Skeletal muscle tissue (tissue), 4 donors: ENCODE data around the gene SKIDA1. TPM values are rescaled to one million over a fixed set of nuclear protein-coding genes. Genes with fewer than 3 reads are reported as not detected.

Experiments used
- H3K27ac ChIP-seq: one replicate; pipeline ENCODE4 v1.7.0; 2013; ENCODE audit warnings: mild to moderate bottlenecking, low read depth, low read length, inconsistent platforms
- H3K27me3 ChIP-seq, 3 donors: one replicate each; pipeline ENCODE4 v1.7.0; 2013; ENCODE audit warnings: low read length in 3 of 3; ENCODE audit not compliant: control insufficient read depth in 3 of 3, insufficient read depth in 3 of 3
- H3K36me3 ChIP-seq, 3 donors: one replicate each; pipeline ENCODE4 v1.7.0; 2013; ENCODE audit warnings: low read length in 3 of 3; ENCODE audit not compliant: control insufficient read depth in 3 of 3, insufficient read depth in 3 of 3
- H3K4me1 ChIP-seq, 3 donors: one replicate each; pipeline ENCODE4 v1.7.0; 2013; ENCODE audit warnings: low read length in 3 of 3, mild to moderate bottlenecking in 3 of 3; ENCODE audit not compliant: control insufficient read depth in 3 of 3, insufficient read depth in 3 of 3
- H3K4me3 ChIP-seq, 3 donors: one replicate each; pipeline ENCODE4 v1.7.0; 2013; ENCODE audit warnings: low read length in 3 of 3
- H3K9ac ChIP-seq, 3 donors: one replicate each; pipeline ENCODE4 v1.7.0; 2013; ENCODE audit warnings: low read length in 3 of 3, mild to moderate bottlenecking in 3 of 3, moderate library complexity in 2 of 3, low read depth in 1 of 3
- H3K9me3 ChIP-seq, 3 donors: one replicate each; pipeline ENCODE4 v1.7.0; 2013; ENCODE audit warnings: low read length in 3 of 3; ENCODE audit not compliant: control insufficient read depth in 3 of 3
- total RNA-seq: library from RNA; depleted of rRNA; stranded (reverse); fragments of >200 nt; gene quantifications from one replicate; pipeline ENCODE4 v1.2.3, GENCODE V29; 2014
- donor health status: Osteomylitis.

The SKIDA1 gene
- total RNA-seq, 1 donor from 2014 or later: 2.1 TPM

DNA sequence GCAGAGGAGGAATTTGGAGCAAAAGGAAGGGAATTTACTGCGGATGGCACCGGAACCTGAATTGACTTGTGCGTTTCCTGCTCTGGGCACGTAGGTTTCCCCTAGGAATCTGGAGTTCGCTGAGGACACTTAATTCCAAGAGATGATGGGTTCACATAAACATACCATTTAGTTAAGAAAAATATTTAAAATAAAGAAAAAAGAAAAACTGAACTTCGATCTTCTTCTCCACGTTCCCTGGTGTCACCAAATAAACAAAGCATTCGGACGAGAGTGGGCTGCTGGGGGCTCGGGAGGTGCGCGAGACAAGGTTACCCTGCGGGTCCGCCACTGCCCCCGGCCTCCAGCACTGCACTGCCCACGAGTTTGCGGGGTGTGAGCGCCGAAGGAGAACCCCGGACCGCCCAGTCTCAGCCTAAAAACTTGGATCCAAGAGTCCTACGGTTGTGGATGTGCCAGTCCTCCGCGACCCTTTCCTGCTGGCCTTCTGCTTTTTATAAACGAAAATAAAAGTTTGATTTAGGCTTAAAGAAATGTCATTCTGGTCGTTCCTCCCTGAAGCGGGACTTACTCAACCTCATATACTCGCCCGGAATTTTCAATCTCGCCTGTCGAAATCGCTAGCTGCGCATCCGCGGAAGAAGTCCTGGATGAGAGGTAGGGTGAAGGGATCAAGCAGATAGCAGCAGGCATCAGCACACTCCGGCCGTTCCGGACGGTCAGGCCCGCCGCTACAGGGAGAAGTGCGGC, 30.3 kb downstream of the SKIDA1 start:
- no peaks in the 10 kb centered on the region for H3K9me3 ChIP-seq
- H3K9ac ChIP-seq: peak overlapping the region; percentile 63 to 74 (median 72)
- H3K27me3 ChIP-seq: peaks cover 4 to 37% (median 6%) of the 10 kb centered on the region in 3 donors
- H3K36me3 ChIP-seq: no peaks in the 10 kb centered on the region
- H3K4me3 ChIP-seq: peak overlapping the region; percentile 85 to 92 (median 90)
- H3K27ac ChIP-seq: peak overlapping the region; percentile 18
- peaks cover 16 to 31% (median 19%) of the 10 kb centered on the region in 3 donors for H3K4me1 ChIP-seq

DNA sequence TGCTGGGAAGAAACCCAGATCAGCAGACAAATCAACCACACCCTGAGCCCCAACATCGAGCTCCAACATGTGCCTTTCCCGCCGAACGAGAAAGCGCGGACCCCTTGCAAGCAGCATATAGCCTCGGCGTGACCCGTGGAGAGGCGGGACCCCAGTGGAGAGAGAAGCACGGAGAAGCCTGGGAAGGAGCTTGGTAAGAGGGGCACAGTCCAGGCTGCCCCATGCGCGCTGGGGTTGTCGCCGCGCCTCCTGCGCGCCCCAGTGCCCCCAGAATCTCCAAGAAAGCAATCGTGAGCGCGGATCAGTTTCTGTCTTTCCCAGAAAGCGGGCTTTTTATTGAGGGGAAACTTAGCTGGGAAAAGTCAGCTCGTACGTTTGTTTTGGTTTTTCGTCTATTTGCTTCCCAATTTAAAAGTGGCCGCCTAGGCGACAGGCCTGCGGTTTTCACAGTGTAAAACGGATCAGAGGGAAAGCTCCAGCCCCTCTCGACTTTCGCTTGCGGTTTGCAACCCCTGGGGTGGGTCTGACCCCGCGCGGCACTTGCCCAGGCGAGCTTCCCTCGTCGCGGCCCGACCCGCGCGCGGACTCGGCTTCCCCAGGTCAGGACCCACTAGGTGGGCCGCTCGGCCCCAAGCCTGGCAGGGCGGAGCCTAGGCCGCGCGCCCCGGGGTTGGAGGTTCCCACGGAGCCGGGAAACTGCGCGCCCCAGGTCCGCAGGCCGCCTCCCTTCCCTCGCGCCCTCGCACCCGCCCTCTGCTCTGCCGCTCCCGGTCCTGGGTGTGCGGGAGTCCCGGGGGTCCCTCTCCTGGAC, 31.1 kb downstream of the SKIDA1 start:
- Histone ChIP-seq H3K9me3 (no peaks in the 10 kb centered on the region), H3K36me3 (no peaks in the 10 kb centered on the region), H3K27me3 (peaks cover 0 to 30% (median 0%) of the 10 kb centered on the region in 3 donors), H3K4me3 (peak overlapping the region; percentile 85 to 92 (median 90)), H3K9ac (peak overlapping the region; percentile 63 to 74 (median 72)), H3K4me1 (peaks cover 16 to 28% (median 19%) of the 10 kb centered on the region in 3 donors), H3K27ac (no peak overlapping the region)

DNA sequence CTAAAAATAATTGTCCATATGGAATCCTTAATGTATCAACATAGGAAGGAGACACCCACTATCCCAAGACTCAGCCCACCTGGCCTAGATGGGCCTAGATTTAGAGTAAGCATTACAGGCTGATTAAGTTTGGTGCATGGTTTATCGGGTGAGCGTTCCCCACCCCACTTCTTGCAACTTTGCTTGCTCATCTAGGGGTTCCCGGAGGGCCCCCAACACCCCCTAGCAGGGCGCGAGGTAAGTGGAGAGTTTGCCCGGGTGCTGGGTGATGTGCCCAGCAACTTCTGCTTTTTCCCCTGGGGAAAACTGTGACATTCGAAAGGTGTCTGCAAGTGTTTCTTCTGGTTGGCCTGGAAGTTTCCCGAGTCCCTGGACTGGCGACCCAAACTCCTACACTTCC, 31.7 kb downstream of the SKIDA1 start:
- peak overlapping the region in 2 of 3 donors; percentile 63 to 74 for H3K9ac ChIP-seq
- peak overlapping the region in 2 of 3 donors; percentile 66 to 90 for H3K4me3 ChIP-seq
- H3K27ac ChIP-seq: no peak overlapping the region
- H3K9me3 ChIP-seq: no peaks in the 10 kb centered on the region
- no peaks in the 10 kb centered on the region for H3K36me3 ChIP-seq
- H3K27me3 ChIP-seq: peaks cover 0 to 24% (median 0%) of the 10 kb centered on the region in 3 donors
- peaks cover 16 to 28% (median 19%) of the 10 kb centered on the region in 3 donors for H3K4me1 ChIP-seq

DNA sequence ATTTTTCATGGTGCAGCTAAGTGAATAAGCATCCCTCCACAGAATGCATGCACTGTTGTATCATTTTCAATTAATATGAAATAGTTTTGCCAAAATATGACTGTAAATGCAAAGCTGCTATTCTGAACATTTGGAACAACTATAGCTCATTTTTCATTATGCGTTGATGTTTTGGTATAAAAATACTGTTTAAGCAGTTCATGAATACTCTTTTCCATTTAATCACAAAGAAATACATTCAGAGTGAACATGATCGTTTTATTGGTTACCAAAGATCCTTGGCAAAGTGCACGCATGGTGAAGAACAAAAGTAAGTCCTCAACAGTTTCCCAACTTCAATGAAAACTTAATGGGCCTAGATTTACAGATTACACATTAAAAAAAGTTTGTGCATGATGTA, 33.1 kb downstream of the SKIDA1 start:
- Histone ChIP-seq H3K27ac (no peak overlapping the region), H3K9me3 (no peaks in the 10 kb centered on the region), H3K27me3 (peaks cover 0 to 23% (median 0%) of the 10 kb centered on the region in 3 donors), H3K4me3 (no peak overlapping the region), H3K4me1 (peaks cover 15 to 30% (median 19%) of the 10 kb centered on the region in 3 donors), H3K9ac (no peak overlapping the region), H3K36me3 (no peaks in the 10 kb centered on the region)

DNA sequence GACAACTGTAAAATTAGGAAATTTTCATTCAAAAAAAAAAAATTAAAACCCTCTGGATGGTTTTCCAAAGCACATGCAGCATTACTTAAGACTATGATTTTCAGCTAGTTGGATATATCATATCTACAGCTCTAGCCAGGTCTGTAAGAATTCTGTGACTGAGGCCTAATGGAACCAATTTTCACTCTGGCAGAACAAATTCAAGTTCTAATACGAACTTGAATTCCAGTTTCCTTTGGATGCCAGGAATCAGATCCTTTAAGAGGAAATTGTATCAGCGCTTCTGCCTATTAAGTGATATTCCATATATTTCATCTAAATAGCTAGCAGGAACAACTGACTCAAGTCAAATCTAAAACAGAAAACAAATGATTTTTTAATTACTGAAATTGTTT, 34.8 kb downstream of the SKIDA1 start:
- Histone ChIP-seq H3K27me3 (peaks cover 0 to 15% (median 0%) of the 10 kb centered on the region in 3 donors), H3K27ac (no peak overlapping the region), H3K4me3 (no peak overlapping the region), H3K9ac (no peak overlapping the region), H3K4me1 (peaks cover 9 to 13% (median 11%) of the 10 kb centered on the region in 3 donors), H3K9me3 (no peaks in the 10 kb centered on the region), H3K36me3 (no peaks in the 10 kb centered on the region)

DNA sequence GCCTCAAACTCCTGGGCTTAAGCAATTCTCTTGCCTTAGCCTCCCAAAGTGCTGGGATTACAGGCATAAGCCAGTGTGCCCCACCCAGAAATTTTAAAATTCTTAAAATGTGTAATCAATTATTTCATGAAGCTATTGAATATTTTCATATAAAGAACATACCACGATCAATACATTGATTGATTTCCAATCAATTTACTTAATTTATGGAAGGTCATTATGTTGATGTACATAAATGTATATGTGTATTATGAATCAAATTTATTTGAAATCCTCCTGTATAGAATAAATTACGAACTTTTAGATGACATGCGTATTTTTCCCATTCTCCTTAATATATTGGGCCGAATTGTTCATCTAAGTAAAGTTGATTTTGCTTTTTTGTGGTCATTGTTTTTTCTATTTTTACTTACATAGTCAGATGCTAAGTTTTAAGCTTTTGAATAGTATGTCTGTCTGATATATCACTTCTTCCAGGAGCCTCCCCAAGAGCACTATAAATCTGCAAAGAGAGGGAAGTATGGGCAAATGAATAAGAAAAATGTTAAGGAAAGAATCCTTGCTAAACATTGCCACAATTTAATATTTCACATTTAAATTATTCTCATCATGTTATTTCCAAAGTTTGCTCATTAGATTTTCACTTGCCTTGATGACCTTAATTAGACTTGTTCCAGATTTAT, 35.3 kb downstream of the SKIDA1 start:
- Histone ChIP-seq H3K27me3 (peaks cover 0 to 14% (median 0%) of the 10 kb centered on the region in 3 donors), H3K9me3 (no peaks in the 10 kb centered on the region), H3K4me1 (peaks cover 5 to 8% (median 7%) of the 10 kb centered on the region in 3 donors), H3K36me3 (no peaks in the 10 kb centered on the region), H3K4me3 (no peak overlapping the region), H3K27ac (no peak overlapping the region), H3K9ac (no peak overlapping the region)

DNA sequence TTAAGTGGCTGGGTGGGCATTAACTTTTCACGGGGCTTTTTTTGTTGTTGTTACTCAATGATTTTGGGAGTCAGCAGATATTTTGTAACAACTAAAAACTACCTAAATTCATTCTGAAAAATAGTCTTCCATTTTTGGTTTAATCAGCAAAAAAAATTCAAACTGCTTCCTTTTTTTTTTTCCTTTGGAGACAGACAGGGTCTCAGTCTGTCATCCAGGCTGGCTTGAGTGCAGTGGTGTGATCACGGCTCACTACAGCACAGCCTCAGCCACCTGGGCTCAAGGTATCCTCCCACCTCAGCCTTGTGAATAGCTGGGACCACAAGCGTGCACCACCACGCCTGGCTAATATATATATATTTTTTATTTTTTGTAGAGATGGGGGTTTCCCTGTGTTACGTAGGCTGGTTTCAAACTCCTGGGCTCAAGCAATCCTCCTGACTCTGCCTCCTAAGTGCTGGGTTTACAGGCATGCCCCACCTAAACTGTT, 36.5 kb downstream of the SKIDA1 start:
- H3K9me3 ChIP-seq: no peaks in the 10 kb centered on the region
- H3K27ac ChIP-seq: no peak overlapping the region
- no peak overlapping the region for H3K4me3 ChIP-seq
- peaks cover 0 to 3% (median 0%) of the 10 kb centered on the region in 3 donors for H3K4me1 ChIP-seq
- no peaks in the 10 kb centered on the region for H3K36me3 ChIP-seq
- no peak overlapping the region for H3K9ac ChIP-seq
- peaks cover 0 to 2% (median 0%) of the 10 kb centered on the region in 3 donors for H3K27me3 ChIP-seq

DNA sequence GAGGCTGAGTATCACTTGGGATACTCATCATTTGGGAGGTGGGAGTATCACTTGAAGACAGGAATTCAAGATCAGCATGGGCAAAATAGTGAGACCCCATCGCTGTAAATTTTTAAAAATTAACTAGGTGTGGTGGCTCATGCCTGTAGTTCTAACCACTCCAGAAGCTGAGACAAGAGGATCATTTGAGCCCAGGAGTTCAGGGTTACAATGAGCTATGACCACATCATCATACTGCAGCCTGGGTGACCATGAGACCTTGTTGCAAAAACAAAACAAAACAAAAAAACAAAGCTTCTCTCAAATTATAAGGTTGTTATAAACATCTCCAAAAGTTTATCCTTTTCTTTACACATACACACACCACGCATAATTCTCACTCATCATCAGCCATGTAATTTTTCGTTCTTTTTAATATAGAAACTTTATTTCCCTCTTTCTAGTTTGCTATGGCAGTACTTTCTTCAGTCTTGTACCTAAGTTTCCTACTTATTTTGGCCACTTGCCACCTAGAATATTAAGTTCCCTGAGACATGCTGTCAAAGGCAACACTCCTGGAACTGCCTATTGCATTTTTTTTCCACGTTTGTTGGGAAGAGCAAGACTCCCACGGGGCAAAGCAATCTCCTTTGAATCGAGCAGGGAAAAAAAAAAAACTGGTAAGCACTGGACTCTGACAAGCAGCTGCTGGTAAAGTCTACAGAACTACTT, 37.1 kb downstream of the SKIDA1 start:
- Histone ChIP-seq H3K9me3 (no peaks in the 10 kb centered on the region), H3K27ac (no peak overlapping the region), H3K27me3 (no peaks in the 10 kb centered on the region), H3K9ac (no peak overlapping the region), H3K36me3 (no peaks in the 10 kb centered on the region), H3K4me3 (no peak overlapping the region), H3K4me1 (peaks cover 0 to 3% (median 0%) of the 10 kb centered on the region in 3 donors)
